Ovary (tissue), 3 donors: ENCODE results near the gene SPSB3.

Source experiments
- CTCF ChIP-seq, 3 donors: fragments of 450-650 bp in 2 of 3; fragments of 200-600 bp in 1 of 3; IDR thresholded peaks; one replicate each; pipeline versions ENCODE4 v1.5.1 to v1.8.0; 2016 to 2022; ENCODE audit warnings: antibody characterized with exemption in 3 of 3, mild to moderate bottlenecking in 1 of 3
- POLR2A ChIP-seq: fragments of 450-650 bp; IDR thresholded peaks from one replicate; pipeline ENCODE4 v1.6.1; 2017; ENCODE audit warnings: antibody characterized with exemption, mild to moderate bottlenecking, moderate library complexity
- donor health status: DM: no; HTN: no; CAD: no.

- TF ChIP-seq CTCF (IDR thresholded peaks at IDR 0.05) (no peak), POLR2A (no peak)
Measured at GRCh38 chr16:1789643-1790045, 7.3 kb upstream of the SPSB3 start.
